ENCODE results near the gene LUZP2. TPM values are rescaled to one million over a fixed set of nuclear protein-coding genes. Genes with fewer than 3 reads are reported as not detected.

Gene LUZP2
- total and polyA plus RNA-seq, 2 of the 8 experiments (the other 6 are each of a cell fraction or from before 2014, with no cell fraction given), result 0.79 to 1.5 TPM

GRCh38 chr11:25057861-25058260, 561.0 kb downstream of the LUZP2 start:
- no peaks in the 10 kb centered on the region for H3K79me2 ChIP-seq (ENCODE audit: control insufficient read depth in 1 of 2, insufficient read depth in 2 of 2, low read length in 2 of 2)
- H3K56ac ChIP-seq (replicated peaks; ENCODE audit: insufficient read length, low read depth, low read length), result no peak overlapping the region
- no peak overlapping the region for H3K14ac ChIP-seq (ENCODE audit: insufficient read length)
- H2AK5ac ChIP-seq (ENCODE audit: low read depth, low read length), result no peak overlapping the region
- no peak overlapping the region for H3K27ac ChIP-seq (ENCODE audit: low read depth, low read length)
- H3K9me3 ChIP-seq (ENCODE audit: insufficient read depth in 2 of 2, low read depth in 1 of 2, low read length in 1 of 2), result no peaks in the 10 kb centered on the region
- H2BK12ac ChIP-seq (ENCODE audit: low read depth, low read length), result no peak overlapping the region
- FAIRE-seq, result no peak
- H4K5ac ChIP-seq (ENCODE audit: insufficient read length, low read depth, low read length), result no peak overlapping the region
- H3K36me3 ChIP-seq (ENCODE audit: control insufficient read depth in 2 of 4, insufficient read depth in 4 of 4, low read length in 3 of 4), result no peaks in the 10 kb centered on the region
- H3K4me3 ChIP-seq (ENCODE audit: extremely low read depth in 1 of 4, insufficient read depth in 2 of 4, low read depth in 3 of 4, low read length in 4 of 4), result no peak overlapping the region
- no peak overlapping the region for H2BK120ac ChIP-seq (replicated peaks; ENCODE audit: low read depth, low read length)
- no peak for DNase-seq (ENCODE audit: low read depth in 1 of 2, low spot score in 2 of 2)
- H3K4me1 ChIP-seq (replicated peaks in 1 of 4; ENCODE audit: control insufficient read depth in 3 of 4, insufficient read depth in 4 of 4, low read length in 3 of 4), result no peaks in the 10 kb centered on the region
- no peaks in the 10 kb centered on the region for H3K79me1 ChIP-seq (ENCODE audit: low read depth, low read length)
- H3K27me3 ChIP-seq (replicated peaks in 1 of 4; ENCODE audit: control insufficient read depth in 3 of 4, extremely low read depth in 1 of 4, insufficient read depth in 3 of 4, low read length in 3 of 4), result no peaks in the 10 kb centered on the region
- H3K9ac ChIP-seq (replicated peaks in 1 of 4; ENCODE audit: extremely low read depth in 1 of 4, low read depth in 3 of 4, low read length in 3 of 4), result no peak overlapping the region
- no peak overlapping the region for H3K4me2 ChIP-seq (ENCODE audit: insufficient read depth in 1 of 2, low read depth in 2 of 2, low read length in 2 of 2)
- H2BK20ac ChIP-seq (ENCODE audit: low read length), result no peak overlapping the region
- no peak overlapping the region for H2BK15ac ChIP-seq (ENCODE audit: low read length)
- POLR2A ChIA-PET (ENCODE audit: partially characterized antibody), result no interaction called here
- no peak overlapping the region for H3K18ac ChIP-seq (ENCODE audit: extremely low read depth, low read length)
- H4K20me1 ChIP-seq (replicated peaks in 1 of 2; ENCODE audit: control insufficient read depth in 1 of 2, insufficient read depth in 2 of 2, low read length in 2 of 2), result no peaks in the 10 kb centered on the region
- H3K23ac ChIP-seq (ENCODE audit: insufficient read length), result no peak overlapping the region
- H4K91ac ChIP-seq (replicated peaks; ENCODE audit: insufficient read length, low read length), result no peak overlapping the region
- TF ChIP-seq JUN (IDR thresholded peaks at IDR 0.05; ENCODE audit: low read depth, low read length), result no peak
- TF ChIP-seq KDM5A (IDR thresholded peaks at IDR 0.05; ENCODE audit: low read length), result no peak
- TF ChIP-seq JUND (IDR thresholded peaks at IDR 0.05; ENCODE audit: low read length), result no peak
- no peak overlapping the region for H4K8ac ChIP-seq (ENCODE audit: extremely low read depth, insufficient read depth, low read length)
- no peak overlapping the region for H3K4ac ChIP-seq (replicated peaks; ENCODE audit: insufficient read length, low read depth, low read length)
- no peak overlapping the region for H2AFZ ChIP-seq (ENCODE audit: low read length)
- H2BK5ac ChIP-seq (ENCODE audit: low read depth, low read length), result no peak overlapping the region
- CTCF ChIA-PET (ENCODE audit: partially characterized antibody), result no interaction called here
- H3K23me2 ChIP-seq (ENCODE audit: low read depth, low read length), result no peaks in the 10 kb centered on the region

Data from H1 (cell line).